ENCODE measurements around the gene ESPL1.

- TF ChIP-seq, protein P1, sequence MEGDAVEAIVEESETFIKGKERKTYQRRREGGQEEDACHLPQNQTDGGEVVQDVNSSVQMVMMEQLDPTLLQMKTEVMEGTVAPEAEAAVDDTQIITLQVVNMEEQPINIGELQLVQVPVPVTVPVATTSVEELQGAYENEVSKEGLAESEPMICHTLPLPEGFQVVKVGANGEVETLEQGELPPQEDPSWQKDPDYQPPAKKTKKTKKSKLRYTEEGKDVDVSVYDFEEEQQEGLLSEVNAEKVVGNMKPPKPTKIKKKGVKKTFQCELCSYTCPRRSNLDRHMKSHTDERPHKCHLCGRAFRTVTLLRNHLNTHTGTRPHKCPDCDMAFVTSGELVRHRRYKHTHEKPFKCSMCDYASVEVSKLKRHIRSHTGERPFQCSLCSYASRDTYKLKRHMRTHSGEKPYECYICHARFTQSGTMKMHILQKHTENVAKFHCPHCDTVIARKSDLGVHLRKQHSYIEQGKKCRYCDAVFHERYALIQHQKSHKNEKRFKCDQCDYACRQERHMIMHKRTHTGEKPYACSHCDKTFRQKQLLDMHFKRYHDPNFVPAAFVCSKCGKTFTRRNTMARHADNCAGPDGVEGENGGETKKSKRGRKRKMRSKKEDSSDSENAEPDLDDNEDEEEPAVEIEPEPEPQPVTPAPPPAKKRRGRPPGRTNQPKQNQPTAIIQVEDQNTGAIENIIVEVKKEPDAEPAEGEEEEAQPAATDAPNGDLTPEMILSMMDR (IDR thresholded peaks at IDR 0.05), result no peak
- TF ChIP-seq REST (IDR thresholded peaks at IDR 0.05; ENCODE audit: insufficient read depth in 1 of 2, low read depth in 2 of 2, low read length in 1 of 2) (no peak), TCF7L2 (IDR thresholded peaks at IDR 0.05; ENCODE audit: low read depth, low read length) (no peak), POLR2AphosphoS5 (IDR thresholded peaks at IDR 0.05; ENCODE audit: low read depth, low read length) (no peak)
Measured at GRCh38 chr12:53267306-53267998, 647 bp upstream of the ESPL1 start.

Data from Panc1 (cell line).